Stomach (tissue), 9 donors: Measurements from ENCODE around the gene SART1. TPM values are rescaled to one million over a fixed set of nuclear protein-coding genes. Genes with fewer than 3 reads are reported as not detected.

Experiments used
- DNase-seq, 2 donors: peaks; one replicate each; pipeline versions ENCODE4 v3.0.0 to v3.0.0-alpha.2; 2013 to 2019
- H3K27ac ChIP-seq, 5 donors: fragments of 200-600 bp in 4 of 5; sonication (generic) in 4 of 5; one replicate each; pipeline ENCODE4 v1.5.1; 2013 to 2019; ENCODE audit warnings: mild to moderate bottlenecking in 1 of 5, moderate library complexity in 1 of 5
- H3K27me3 ChIP-seq, 3 donors: fragments of 200-600 bp; sonication (generic); one replicate each; pipeline ENCODE4 v1.5.1; 2017 to 2019; ENCODE audit warnings: mixed run types in 1 of 3
- H3K36me3 ChIP-seq, 4 donors: fragments of 200-600 bp; sonication (generic); 1 replicate in 3 of 4; 2 replicates in 1 of 4; pipeline ENCODE4 v1.5.1; 2016 to 2019
- H3K4me1 ChIP-seq, 4 donors: fragments of 200-600 bp; sonication (generic); one replicate each; pipeline ENCODE4 v1.5.1; 2016 to 2019
- H3K4me3 ChIP-seq, 4 donors: fragments of 200-600 bp; sonication (generic) in 3 of 4; one replicate each; pipeline ENCODE4 v1.5.1; 2016 to 2019; ENCODE audit warnings: mild to moderate bottlenecking in 1 of 4
- H3K9me3 ChIP-seq, 4 donors: fragments of 200-600 bp; sonication (generic); one replicate each; pipeline ENCODE4 v1.5.1; 2016 to 2019
- EP300 ChIP-seq: sonication (generic); formaldehyde crosslinking; IDR thresholded peaks from one replicate; pipeline ENCODE4 v1.6.1; 2017; ENCODE audit warnings: antibody characterized with exemption
- POLR2A ChIP-seq, 4 donors: fragments of 450-650 bp; IDR thresholded peaks; one replicate each; pipeline ENCODE4 v1.6.1; 2016; ENCODE audit warnings: antibody characterized with exemption in 4 of 4, control low read depth in 2 of 4, mild to moderate bottlenecking in 1 of 4, moderate library complexity in 1 of 4
- POLR2AphosphoS5 ChIP-seq, 3 donors: sonication (generic); formaldehyde crosslinking; IDR thresholded peaks; one replicate each; pipeline ENCODE4 v1.6.1; 2016; ENCODE audit warnings: antibody characterized with exemption in 3 of 3
- WGBS, 5 donors: extraction: QIAGEN DNeasy Blood & Tissue Kit in 3 of 5; methylation state at CpG; one replicate each; pipeline versions ENCODE4 v1.1.5 to v1.1.7; 2013 to 2018; 5-methylcytosine and 5-hydroxymethylcytosine counted together
- intact Hi-C: fragments of 100-400 bp; cut with DNase I; formaldehyde crosslinking; loops from one replicate; pipeline ENCODE4 v1.15.1; 2023; ENCODE audit warnings: low total_unique reads
- polyA plus RNA-seq, 3 donors: library from polyadenylated mRNA; stranded (reverse); fragments of 200-250 nt; gene quantifications; one replicate each; pipeline ENCODE4 v1.2.3, GENCODE V29; 2013
- total RNA-seq, 5 donors: library from RNA; depleted of rRNA; stranded (reverse); fragments of >200 nt; gene quantifications; one replicate each; pipeline versions ENCODE4 v1.1.0 to v1.2.3, GENCODE V29; 2014 to 2016
- TF ChIP-seq, protein P1 (sequence below), 7 experiments: fragments of 450-650 bp in 4 of 7; fragments of 200-600 bp in 3 of 7; sonication (generic) in 3 of 7; IDR thresholded peaks; one replicate each; pipeline ENCODE4 v1.5.1; 2016 to 2019; ENCODE audit warnings: antibody characterized with exemption in 7 of 7, control low read depth in 2 of 7, mild to moderate bottlenecking in 1 of 7
- donor health status: healthy with polysubstance abuse.
- donor health status: Bipolar disorder and iron deficiency.
- donor health status: healthy.

Gene SART1
- total and polyA plus RNA-seq, 8 donors = 26.1 to 278 (median 82.5) TPM

DNA sequence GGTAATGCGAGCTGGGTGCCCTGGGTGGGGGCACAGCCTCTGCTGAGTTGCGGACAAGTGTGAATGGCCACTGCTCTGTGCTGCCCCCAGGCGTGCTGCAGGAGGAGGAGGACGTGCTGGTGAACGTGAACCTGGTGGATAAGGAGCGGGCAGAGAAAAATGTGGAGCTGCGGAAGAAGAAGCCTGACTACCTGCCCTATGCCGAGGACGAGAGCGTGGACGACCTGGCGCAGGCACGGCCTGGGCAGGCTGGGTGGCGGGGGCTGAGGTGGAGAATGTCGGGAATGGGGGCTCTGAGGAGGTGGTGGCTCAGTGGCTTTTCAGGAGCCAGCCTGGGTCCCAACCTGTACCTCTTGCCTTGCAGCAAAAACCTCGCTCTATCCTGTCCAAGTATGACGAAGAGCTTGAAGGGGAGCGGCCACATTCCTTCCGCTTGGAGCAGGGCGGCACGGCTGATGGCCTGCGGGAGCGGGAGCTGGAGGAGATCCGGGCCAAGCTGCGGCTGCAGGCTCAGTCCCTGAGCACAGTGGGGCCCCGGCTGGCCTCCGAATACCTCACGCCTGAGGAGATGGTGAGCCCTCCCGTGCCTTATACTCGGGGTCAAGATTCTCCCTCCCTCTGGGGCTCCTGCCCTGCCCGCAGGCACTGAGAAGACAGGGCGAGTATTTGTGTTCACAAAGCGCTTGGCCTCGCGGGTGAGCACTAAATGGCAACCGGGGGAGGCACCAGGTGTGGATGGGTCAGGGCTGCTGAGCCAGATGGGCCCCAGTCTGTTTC lies 4.6 kb downstream of the SART1 start:
- Histone ChIP-seq H3K9me3 (no peaks in the 10 kb centered on the region), H3K27ac (no peak overlapping the region), H3K27me3 (no peaks in the 10 kb centered on the region), H3K4me1 (peaks cover 13 to 37% (median 30%) of the 10 kb centered on the region in 4 donors), H3K36me3 (peaks cover 60 to 71% (median 71%) of the 10 kb centered on the region in 4 donors), H3K4me3 (no peak overlapping the region)
- no peak for TF ChIP-seq POLR2AphosphoS5 (IDR thresholded peaks at IDR 0.05)
- TF ChIP-seq POLR2A (IDR thresholded peaks at IDR 0.05) = no peak
- TF ChIP-seq, protein P1, sequence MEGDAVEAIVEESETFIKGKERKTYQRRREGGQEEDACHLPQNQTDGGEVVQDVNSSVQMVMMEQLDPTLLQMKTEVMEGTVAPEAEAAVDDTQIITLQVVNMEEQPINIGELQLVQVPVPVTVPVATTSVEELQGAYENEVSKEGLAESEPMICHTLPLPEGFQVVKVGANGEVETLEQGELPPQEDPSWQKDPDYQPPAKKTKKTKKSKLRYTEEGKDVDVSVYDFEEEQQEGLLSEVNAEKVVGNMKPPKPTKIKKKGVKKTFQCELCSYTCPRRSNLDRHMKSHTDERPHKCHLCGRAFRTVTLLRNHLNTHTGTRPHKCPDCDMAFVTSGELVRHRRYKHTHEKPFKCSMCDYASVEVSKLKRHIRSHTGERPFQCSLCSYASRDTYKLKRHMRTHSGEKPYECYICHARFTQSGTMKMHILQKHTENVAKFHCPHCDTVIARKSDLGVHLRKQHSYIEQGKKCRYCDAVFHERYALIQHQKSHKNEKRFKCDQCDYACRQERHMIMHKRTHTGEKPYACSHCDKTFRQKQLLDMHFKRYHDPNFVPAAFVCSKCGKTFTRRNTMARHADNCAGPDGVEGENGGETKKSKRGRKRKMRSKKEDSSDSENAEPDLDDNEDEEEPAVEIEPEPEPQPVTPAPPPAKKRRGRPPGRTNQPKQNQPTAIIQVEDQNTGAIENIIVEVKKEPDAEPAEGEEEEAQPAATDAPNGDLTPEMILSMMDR (IDR thresholded peaks at IDR 0.05) = no peak
- no peak for TF ChIP-seq EP300
- 93 to 95% (median 94%) methylated on average over 28 to 36 of the region's 36 CpGs for WGBS, 5 donors
- intact Hi-C loops = no loop called here
- DNase-seq = no peak

DNA sequence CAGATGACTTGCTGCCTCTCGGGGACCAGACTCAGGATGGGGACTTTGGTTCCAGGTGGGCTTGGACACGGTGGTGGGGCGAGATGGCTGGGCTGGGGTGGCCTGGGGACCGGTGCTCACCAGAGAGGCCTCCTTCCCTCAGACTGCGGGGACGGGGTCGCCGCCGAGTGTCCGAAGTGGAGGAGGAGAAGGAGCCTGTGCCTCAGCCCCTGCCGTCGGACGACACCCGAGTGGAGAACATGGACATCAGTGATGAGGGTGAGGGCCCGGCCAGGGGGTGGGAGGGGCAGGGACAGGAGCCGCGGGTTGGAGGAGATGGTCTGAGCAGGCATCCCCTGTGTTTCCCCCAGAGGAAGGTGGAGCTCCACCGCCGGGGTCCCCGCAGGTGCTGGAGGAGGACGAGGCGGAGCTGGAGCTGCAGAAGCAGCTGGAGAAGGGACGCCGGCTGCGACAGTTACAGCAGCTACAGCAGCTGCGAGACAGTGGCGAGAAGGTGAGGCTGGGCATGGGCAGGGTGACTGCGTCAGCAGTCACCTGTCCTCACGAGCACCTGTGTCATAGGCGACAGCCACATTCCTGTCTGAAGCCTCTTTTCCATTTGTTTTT lies 5.9 kb downstream of the SART1 start:
- H3K36me3 ChIP-seq = peaks cover 60 to 82% (median 80%) of the 10 kb centered on the region in 4 donors

DNA sequence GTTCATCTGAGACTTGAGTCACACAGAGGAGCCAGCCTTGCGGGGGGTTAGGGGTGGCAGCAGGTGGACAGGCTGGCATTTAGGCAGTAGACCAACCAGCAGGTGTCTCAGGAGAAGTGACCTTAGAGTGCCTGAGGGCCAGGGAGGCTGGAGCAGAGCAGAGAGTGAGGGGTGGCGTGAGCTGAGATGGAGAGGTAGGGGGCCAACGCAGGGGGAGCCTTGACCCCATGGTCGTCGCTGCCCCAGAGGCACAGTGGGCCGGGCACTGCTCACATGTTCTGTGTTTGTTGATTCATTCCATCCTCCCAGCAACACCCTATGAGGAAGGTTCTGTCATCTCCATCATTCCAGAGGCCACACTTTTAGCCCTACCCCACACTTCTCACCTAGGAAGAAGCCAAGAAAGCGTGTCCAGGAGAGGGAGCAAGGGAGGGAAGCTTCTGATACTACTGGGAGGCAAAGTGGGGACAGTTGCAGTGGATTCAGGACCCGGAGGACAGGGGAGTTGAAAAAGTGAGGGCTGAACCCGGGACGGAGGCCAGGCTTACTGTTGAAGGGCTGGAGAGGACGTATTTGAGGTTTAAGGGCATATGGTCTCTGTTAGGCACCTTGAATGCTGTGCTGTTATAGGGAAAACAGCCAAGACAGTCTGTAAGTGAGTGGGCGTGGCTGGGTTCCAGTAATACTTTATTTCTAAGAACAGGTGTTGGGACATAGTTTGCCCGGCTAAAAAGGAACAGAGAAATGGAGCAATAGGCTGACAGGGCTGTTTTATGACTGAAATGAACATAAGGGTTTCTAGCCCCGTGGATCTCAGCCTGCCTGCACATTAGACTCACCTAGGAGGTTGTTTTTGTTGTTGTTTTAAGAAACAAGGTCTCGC lies 7.3 kb downstream of the SART1 start:
- Histone ChIP-seq H3K27ac (peak overlapping the region in 2 of 5 donors; percentile 36 to 38), H3K4me3 (no peak overlapping the region), H3K4me1 (peaks cover 0 to 19% (median 10%) of the 10 kb centered on the region in 4 donors), H3K36me3 (peaks cover 66 to 91% (median 89%) of the 10 kb centered on the region in 4 donors), H3K9me3 (no peaks in the 10 kb centered on the region), H3K27me3 (no peaks in the 10 kb centered on the region)
- intact Hi-C loops = no loop called here
- TF ChIP-seq, protein P1 (IDR thresholded peaks at IDR 0.05) = no peak
- TF ChIP-seq POLR2A (IDR thresholded peaks at IDR 0.05) = no peak
- no peak for TF ChIP-seq EP300
- no peak for TF ChIP-seq POLR2AphosphoS5 (IDR thresholded peaks at IDR 0.05)
- WGBS, 5 donors = 82 to 88% (median 86%) methylated on average over 15 of the region's 15 CpGs
- DNase-seq = no peak

More for the DNA sequence above, 5.9 kb downstream of the SART1 start:
- no peak for TF ChIP-seq POLR2AphosphoS5 (IDR thresholded peaks at IDR 0.05)
- TF ChIP-seq POLR2A (IDR thresholded peaks at IDR 0.05) = no peak
- TF ChIP-seq, protein P1 (IDR thresholded peaks at IDR 0.05) = no peak
- TF ChIP-seq EP300 = no peak
- 90 to 95% (median 95%) methylated on average over 24 to 30 of the region's 30 CpGs for WGBS, 5 donors
- H3K9me3 ChIP-seq = no peaks in the 10 kb centered on the region
- intact Hi-C loops = no loop called here
- H3K4me3 ChIP-seq = no peak overlapping the region
- H3K27ac ChIP-seq = no peak overlapping the region
- H3K27me3 ChIP-seq = no peaks in the 10 kb centered on the region
- H3K4me1 ChIP-seq = peaks cover 12 to 33% (median 24%) of the 10 kb centered on the region in 4 donors
- DNase-seq = no peak

DNA sequence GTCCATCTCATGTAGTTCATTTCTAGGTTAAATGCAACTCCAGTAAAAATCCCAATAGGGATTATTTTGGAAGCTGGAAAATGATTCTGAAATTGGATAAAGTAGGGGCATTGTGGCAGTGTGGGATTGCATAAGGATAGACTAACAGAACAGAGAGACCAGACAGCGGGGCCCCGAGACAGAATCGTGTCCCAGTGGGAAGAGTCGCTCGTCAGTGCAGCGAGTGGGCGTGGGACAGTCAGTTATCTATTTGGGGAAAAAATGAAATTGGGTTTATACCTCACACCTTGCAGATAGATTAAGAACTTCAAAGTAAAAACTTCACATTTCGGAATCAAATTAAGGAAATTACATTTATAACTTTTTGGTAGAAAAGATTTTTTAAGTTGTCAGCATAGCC lies 10.6 kb downstream of the SART1 start:
- no peak for DNase-seq
- Histone ChIP-seq H3K27ac (no peak overlapping the region), H3K9me3 (no peaks in the 10 kb centered on the region), H3K36me3 (peaks cover 50 to 82% (median 77%) of the 10 kb centered on the region in 4 donors), H3K4me1 (peaks cover 0 to 13% (median 0%) of the 10 kb centered on the region in 4 donors), H3K4me3 (no peak overlapping the region), H3K27me3 (no peaks in the 10 kb centered on the region)
- TF ChIP-seq POLR2AphosphoS5 (IDR thresholded peaks at IDR 0.05) = no peak
- WGBS, 5 donors = 93 to 97% (median 95%) methylated on average over 8 of the region's 8 CpGs
- intact Hi-C loops = no loop called here
